HUES6 (cell line): Measurements from ENCODE around the gene FAM237A.

Experiments used
- H3K27ac ChIP-seq: 2 replicates; pipeline ENCODE4 v1.7.0; 2013; ENCODE audit warnings: low read depth, mild to moderate bottlenecking, low read length, inconsistent platforms
- H3K27me3 ChIP-seq: 2 replicates; pipeline ENCODE4 v1.6.1; 2013; ENCODE audit warnings: low read length; ENCODE audit not compliant: control insufficient read depth, insufficient read depth
- H3K36me3 ChIP-seq: 2 replicates; pipeline ENCODE4 v1.6.1; 2013; ENCODE audit warnings: low read length; ENCODE audit not compliant: control insufficient read depth, insufficient read depth
- H3K4me1 ChIP-seq: 2 replicates; pipeline ENCODE4 v1.6.1; 2013; ENCODE audit warnings: low read length; ENCODE audit not compliant: control insufficient read depth, insufficient read depth
- H3K4me3 ChIP-seq: 2 replicates; pipeline ENCODE4 v1.5.1; 2013; ENCODE audit warnings: low read depth, low read length
- H3K9ac ChIP-seq: one replicate; pipeline ENCODE4 v1.6.1; 2013; ENCODE audit warnings: mild to moderate bottlenecking, low read length
- H3K9me3 ChIP-seq: 2 replicates; pipeline ENCODE4 v1.6.1; 2013; ENCODE audit warnings: low read depth, low read length; ENCODE audit not compliant: control insufficient read depth, insufficient read depth

The FAM237A gene

DNA sequence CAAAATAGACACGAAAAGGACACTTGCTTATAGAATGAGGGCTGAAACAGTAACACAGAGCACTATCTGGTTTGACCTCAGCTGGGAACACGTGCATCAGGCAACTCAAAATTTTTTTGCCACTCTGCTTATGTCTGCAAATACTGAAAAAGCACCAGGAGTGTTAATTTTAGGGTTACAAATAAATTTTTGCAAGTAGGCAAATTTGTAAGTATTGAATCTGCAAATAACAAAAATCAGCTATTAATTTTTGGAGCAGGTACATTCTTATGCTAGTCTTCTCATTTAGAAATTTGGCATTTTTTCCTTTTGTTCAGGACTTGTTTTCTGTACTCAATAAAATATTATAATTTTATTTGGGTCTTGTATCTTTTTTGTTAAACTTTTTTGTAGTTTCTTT lies 46.2 kb downstream of the FAM237A start:
- Histone ChIP-seq H3K4me3 (no peak overlapping the region), H3K36me3 (no peaks in the 10 kb centered on the region), H3K27me3 (no peaks in the 10 kb centered on the region), H3K4me1 (no peaks in the 10 kb centered on the region), H3K9ac (no peak overlapping the region), H3K27ac (no peak overlapping the region), H3K9me3 (no peaks in the 10 kb centered on the region)

DNA sequence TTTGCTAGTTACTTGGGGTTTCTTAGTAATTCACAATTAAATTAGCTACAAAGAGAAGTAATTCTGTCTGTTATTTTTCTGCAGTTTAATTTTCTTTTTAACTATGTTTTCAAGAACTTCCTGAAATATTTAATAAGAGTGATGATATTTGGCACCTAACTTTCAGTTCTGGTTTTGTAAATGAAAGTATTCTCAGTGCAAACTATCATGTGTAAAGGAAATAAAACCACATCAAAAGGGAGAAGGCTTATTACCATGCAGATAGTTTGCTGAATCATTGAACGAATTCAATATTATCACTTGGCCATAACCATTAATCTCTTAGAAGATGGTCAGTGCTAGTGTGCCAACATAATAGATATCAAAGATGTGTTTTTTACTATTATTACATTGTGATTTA lies 46.7 kb downstream of the FAM237A start:
- no peaks in the 10 kb centered on the region for H3K4me1 ChIP-seq
- H3K27me3 ChIP-seq = no peaks in the 10 kb centered on the region
- H3K27ac ChIP-seq = no peak overlapping the region
- no peaks in the 10 kb centered on the region for H3K9me3 ChIP-seq
- no peak overlapping the region for H3K9ac ChIP-seq
- no peaks in the 10 kb centered on the region for H3K36me3 ChIP-seq
- no peak overlapping the region for H3K4me3 ChIP-seq

DNA sequence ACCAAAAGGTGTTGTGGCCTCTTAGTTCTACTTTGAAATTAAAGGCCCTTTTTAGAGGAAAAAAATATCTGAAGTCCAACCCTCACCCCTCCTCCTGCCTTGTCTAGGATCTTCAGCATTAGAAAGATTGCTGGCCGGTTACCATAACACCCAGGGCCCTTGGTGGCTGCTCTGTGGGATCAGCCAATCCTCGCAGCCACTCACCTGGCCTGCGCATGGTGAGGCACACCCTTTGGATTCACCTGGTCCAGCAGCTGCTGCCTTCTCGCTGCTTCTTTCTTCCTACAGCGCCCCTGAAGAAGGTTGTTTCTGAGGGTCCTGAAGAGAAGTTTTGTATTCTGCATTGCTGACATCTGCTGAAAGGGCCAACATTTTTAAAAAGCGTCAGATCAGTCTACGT lies 50.7 kb downstream of the FAM237A start:
- H3K4me1 ChIP-seq = no peaks in the 10 kb centered on the region
- no peaks in the 10 kb centered on the region for H3K9me3 ChIP-seq
- H3K4me3 ChIP-seq = no peak overlapping the region

GRCh38 chr2:206693399-206694137 lies 51.3 kb downstream of the FAM237A start:
- Histone ChIP-seq H3K9me3 (no peaks in the 10 kb centered on the region), H3K36me3 (no peaks in the 10 kb centered on the region), H3K27me3 (no peaks in the 10 kb centered on the region), H3K4me1 (no peaks in the 10 kb centered on the region), H3K27ac (no peak overlapping the region), H3K9ac (no peak overlapping the region), H3K4me3 (no peak overlapping the region)

More for the DNA sequence above, 50.7 kb downstream of the FAM237A start:
- no peaks in the 10 kb centered on the region for H3K27me3 ChIP-seq
- no peak overlapping the region for H3K9ac ChIP-seq
- H3K27ac ChIP-seq = no peak overlapping the region
- no peaks in the 10 kb centered on the region for H3K36me3 ChIP-seq

GRCh38 chr2:206696910-206697309 lies 54.6 kb downstream of the FAM237A start:
- H3K27ac ChIP-seq = no peak overlapping the region
- H3K27me3 ChIP-seq = no peaks in the 10 kb centered on the region
- no peak overlapping the region for H3K9ac ChIP-seq
- no peaks in the 10 kb centered on the region for H3K4me1 ChIP-seq
- no peaks in the 10 kb centered on the region for H3K36me3 ChIP-seq
- no peak overlapping the region for H3K4me3 ChIP-seq
- H3K9me3 ChIP-seq = no peaks in the 10 kb centered on the region

- Histone ChIP-seq H3K36me3 (no peaks in the 10 kb centered on the region), H3K27me3 (no peaks in the 10 kb centered on the region), H3K9me3 (no peaks in the 10 kb centered on the region), H3K4me3 (no peak overlapping the region), H3K4me1 (no peaks in the 10 kb centered on the region), H3K9ac (no peak overlapping the region), H3K27ac (no peak overlapping the region)
Measured at GRCh38 chr2:206698811-206699210, 56.5 kb downstream of the FAM237A start.
